NCI-H510A (cell line): Measurements from ENCODE around the gene BCR.

Experiments used
- DNase-seq: peaks from one replicate; lab custom pipeline; 2025; lab: John Stamatoyannopoulos, UW

Gene BCR

DNA sequence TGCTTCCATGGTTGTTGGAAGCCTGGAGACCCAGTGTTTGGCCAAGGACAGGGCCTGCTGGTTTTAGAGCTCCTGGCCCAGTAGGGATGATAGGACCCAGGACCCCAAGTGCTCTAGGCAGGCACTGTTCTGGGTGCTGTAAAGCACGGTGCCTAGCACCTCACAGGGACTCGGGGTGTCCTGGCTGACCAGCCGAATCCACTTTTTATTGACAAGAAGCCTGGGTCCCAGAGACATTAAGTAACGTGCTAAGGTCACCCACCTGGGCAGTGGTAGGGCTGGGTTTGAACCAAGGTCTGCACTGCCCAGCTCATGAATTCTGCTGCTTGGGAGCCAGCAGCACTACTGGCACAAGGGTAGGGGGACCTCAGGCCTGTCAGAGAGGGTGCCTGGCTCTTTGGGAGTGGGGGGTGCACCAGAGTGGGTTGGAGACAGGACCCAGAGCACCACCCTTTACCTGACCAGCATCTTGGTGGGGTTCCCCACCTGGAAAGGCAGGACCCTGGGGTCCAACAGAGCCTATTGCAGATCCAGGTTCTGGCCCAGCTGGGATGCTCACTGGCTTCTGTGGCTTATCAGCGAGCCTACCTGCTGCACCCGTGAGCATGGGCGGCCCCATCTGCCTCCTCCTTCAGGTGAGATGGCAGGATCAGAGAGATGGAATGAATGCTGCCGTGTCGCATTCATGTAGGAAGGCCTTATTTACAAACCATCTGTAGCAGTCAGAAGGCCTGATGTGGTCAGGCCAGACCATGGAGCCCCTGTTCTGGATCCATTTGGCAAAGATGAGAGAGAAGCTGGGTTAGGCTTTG is 52.0 kb downstream of the BCR start:
- no peak for DNase-seq

DNA sequence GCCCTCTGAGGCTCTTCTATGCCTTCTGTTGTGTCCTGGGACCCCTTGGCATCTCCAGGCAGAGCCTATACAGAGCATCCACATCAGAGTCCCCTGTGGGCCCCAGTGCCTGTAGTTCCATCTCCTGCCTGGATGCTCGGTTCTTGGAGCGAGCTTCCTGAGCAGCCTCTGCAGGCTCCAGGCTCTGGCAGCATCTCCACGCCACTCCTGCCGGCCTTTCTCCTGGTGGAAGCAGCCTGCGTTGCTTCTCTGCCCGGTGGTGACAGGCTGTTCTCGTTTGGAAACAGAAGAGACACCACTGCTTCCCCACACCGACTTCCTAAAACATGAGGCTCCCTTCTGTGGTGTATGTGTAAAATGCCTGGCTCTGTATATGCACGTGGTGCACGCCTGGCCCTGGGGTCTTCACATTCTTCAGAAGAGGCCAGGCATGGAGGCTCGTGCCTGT is 52.8 kb downstream of the BCR start:
- no peak for DNase-seq

DNA sequence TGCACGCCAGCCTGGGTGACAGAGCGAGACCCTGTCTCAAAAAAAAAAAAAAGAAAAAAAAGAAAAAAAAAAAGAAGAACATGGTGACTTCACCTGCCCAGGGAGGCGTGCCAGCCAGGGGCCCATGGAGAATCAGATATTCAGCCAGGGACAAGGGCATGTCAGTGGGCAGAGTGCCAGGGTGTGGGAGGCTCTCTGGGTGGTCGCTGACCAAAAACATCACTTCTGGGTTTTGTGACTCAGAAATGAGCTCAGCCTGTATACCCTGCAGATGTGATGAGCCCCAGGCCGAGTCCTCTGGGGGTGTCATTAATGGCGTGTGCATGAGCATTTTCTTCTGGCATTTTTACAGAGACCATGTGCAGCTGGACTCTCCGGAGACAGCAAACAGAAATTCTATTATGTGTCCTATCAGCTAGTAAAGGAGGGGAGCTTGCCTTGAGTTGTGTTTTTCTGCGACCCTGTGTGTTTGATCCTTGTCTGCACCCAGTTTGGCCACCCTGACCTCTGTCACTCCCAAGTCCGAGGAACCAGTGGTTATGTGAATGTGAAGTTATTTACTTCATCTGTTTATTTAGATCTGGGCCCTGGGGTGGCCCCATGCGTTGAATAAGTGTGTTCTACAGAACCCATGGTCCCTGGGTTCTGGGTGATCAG is 53.6 kb downstream of the BCR start:
- DNase-seq = no peak

DNA sequence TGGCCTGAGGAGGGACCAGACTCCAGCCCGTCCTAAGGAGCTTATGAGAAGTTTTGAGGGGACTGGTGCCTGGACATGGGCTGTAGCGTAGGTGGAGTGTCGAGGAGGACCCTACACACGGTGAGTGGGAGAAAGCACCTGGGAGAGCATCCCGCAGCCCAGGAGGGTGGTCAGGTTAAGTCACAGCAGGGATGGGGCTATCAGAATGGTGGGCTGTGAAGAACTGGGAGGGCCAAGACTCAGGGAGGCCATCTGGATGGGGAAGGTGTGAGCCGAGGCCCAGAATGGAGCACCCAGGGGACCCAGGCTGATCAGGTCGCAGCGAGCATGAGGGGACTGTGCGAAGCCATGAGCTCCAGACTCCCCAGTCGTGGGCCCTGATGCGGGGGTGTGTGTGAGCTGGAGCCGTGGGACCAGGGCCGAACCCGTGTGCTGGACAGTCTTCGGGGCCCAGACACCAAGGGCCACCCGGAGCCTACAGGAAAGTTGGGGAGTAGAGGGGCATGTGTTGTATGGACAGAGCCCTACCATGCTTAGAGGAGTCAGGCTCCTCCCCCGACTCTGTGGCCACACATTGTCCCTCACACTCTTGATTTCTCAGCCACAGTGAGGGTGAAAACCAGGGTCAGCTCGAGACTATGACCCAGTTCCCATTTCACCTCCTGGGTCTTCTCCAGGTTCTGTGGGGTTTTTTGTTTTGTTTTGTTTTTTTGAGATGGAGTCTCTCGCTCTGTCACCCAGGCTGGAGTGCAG is 54.3 kb downstream of the BCR start:
- DNase-seq = no peak

DNA sequence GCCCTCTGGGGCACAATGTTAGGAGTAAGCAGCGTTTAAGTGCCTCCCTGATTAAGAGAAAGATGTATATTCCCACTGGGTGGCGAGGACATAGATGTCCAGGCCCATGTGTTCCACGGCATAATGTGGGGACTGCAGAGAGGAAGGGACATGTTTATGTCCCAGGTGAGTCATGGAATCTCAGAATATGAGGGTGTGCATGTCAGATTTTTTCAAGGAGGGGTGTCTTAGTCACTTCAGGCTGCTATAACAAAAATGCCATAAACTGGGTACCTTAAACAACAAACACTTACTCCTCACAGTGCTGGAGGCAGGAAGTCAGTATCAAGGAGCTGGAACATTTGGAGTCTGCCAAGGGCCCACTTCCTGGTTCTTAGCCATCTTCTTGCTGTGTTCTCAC is 55.1 kb downstream of the BCR start:
- no peak for DNase-seq

DNA sequence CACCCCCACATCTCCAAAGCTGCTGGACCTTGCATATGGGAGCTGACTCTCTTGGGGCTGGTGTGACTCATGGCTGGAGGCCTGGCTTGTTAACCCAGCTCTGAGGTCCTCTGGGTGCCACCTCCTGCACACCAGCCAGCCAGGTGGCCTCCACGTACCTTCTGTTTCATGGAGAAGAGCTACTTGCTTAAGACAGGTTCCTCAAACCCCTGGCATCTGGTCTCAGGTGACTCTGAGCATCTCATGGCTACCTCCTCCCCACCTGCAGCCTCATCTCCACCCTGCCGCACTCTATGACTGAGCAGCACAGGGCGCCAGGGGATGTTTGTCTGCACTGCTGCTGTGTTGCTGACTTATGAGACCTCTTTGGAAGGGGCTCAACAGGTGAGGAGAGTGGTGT is 55.7 kb downstream of the BCR start:
- DNase-seq = no peak

DNA sequence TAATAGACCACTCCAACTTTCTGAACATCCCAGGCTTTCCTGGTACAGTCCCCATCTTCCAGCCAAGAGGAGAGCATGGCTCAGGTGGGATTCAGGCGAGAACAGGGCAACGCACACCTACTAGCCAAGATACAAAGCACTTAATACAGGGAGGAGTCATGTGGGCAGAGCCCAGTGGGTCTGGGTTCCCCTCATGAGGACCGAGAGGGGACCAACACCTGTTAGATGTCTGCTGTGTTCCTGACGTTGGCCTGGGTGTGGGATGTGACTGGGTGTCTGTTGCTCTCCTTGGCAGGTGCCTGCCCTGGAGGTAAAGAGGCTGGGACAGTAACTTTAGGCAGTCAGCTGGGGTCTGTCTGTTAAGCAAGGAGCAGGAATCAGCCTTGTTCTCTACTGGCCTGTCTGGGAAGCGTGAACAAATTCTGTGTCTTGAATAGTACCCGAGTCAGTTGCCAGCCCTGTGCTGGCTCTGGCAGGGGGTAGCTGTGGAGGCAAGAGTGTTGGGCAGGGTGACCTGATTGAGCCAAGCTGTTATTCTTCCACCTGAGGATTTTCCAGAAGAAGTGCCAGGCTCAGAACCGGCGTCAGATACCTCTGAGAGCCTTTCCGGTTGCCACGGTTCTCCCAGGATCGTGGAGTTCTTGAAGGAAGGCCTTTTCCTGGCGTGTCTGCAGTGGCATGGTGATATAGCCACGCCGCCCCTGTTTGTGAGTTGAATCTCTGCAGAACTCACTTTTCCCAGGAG is 56.3 kb downstream of the BCR start:
- no peak for DNase-seq

DNA sequence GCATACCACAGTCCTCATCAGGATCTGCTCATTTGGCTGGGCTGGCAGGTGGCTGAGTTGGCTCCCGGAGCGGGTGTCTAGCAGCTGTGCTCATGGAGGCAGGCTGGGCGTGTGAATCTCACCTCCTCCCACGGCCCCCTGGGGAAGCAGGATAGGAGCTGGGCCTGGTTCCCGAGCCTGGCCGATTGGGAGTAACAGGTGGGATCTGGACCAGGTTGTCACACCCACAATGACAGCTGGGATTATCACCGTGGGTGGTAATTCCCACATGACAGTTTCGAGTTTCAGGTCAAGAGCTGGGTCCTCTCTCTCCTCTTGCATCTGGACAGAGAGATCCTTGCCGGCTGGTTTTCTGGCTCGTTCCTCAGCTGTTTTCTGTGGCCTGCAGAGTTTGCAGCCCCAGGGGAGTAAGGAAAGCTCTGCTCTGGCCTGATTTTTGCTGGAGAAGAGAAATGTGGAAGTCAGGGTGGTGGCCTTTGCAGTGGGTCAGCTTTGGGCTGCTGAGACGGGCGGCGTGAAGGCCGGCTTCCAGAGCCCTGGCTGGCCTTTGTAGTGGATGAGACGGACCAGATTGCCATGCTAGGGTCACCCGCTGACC is 57.0 kb downstream of the BCR start:
- DNase-seq = peak; percentile 71

DNA sequence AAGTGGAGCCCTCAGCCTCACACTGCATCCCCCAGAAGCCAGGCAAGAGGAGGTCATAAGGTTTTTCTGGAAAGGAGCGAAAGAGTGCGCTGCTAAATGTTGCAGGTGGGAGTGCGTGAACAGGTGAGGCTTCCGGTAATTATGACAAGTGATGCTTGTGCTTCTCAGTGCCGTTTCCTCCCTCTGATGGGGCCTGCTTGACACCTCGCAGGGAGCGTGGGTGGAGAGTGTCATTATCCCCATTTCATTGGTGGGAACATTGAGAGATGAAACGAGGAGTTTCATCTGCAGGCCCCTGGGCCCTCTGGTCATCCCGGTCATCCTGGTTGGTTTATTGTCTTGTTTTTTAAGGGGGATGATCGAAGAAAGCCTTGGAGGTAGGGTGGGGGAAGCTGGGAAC is 57.5 kb downstream of the BCR start:
- no peak for DNase-seq

DNA sequence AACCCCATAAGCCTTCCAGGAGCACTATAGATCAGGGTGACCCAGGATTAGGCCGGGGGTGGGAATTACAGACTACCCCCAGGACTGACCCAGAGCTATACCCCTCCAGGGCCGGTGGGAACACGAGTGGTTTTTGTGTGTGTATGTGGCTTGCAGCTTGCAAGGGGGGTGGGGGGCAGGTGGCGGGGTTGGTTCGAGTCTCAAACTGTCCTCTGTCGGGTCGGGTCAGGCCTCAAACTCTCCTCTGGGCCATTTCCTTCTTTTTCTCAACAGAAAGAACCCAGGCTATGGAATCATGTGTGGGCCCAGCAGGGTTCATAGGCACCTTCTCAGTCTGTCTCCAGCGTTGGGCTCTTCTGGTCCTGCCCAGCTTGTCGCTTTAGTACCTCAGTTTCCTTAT is 58.4 kb downstream of the BCR start:
- no peak for DNase-seq

DNA sequence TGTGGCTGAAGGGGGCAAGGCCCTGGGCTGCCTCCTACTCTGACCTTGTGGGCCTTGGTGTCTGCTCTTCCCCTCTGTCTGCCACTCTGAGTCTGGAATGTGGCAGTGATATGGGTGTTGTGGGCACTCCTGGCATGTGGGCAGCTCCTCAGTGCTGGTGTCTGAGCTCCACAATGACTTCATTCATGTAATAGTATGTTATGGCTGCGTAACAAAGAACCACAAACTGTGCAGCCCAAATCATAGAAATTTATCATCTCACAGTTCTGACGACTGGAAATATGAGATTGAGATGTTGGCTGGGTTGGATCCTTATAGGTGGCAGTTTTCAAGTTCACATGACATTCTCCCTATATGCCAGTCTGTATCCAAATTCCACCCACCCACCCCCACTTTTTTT is 59.1 kb downstream of the BCR start:
- DNase-seq = no peak

DNA sequence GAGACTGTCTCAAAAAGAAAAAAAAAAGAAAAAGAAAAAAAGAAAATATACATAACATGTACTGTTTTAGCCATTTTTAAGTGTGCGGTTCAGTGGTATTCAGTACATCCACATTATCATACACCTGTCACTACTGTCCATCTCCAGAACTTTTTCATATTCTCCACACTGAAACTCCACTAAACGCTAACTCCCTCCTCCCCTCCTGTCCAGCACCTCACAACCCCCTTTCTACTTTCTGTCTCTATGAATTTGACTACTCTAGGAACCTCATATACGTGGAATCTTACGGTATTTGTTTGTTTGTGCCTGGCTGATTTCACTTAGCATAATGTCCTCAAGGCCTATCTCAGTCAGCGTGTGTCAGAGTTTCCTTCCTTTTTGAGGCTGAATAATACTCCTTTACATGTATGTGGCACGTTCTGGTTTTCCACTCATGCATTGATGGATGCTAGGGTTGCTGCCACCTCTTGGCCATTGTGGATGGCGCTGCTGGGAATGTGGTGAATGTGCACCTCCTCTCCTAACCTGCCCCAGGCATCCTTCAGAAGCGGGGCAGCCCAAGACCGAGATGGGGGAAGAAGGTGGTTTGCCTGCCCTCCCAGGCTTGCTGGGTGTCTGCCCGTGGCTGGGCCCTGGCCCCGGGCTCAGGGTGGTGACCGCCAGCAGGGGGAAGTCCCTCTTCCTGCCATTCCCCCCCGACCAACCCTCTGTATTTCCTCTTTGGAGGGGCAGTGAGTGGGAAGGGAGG is 60.5 kb downstream of the BCR start:
- no peak for DNase-seq

DNA sequence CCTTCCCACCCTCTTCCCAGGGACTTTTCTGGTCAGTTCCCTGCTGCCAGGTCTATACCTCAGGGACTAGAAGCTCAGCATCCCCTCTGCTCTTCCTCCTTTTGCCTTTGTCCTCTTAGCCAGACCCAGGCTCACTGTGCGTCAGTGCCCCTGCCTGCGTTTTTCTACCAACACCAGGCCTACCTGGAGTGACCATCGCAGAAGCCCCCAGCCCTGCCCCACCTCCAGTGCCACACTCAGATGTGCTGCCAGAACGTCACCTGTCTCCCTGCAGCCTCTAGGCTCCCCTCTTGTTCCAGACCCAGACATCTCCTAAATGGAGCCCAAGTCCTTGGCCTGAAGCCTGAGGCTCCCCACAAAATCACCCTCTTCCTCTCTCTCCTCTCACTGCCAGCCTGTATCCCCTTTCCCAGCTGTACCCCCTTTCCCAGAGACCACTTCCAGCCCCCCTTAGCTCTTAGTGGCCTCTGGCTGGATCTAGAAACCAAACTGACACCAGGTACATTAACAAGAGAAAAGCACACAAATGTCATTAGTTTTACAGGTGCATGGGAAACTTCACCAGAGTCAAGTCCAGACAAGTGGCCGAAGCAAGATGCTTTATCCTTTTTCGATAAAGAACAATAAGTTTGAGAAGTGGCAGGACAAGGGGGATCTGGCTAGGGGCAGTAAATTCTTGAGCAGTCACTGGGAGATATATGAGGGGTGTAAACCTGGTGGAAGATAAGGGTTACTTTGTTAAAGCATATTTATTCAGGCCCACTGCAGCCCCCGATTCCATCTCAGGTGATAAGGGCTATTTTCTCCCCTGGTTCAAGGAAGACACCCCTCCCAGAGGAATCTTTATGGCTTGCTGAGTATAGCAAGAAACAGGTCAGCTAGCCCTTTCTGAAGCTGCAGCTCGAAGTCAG is 61.5 kb downstream of the BCR start:
- DNase-seq = no peak

DNA sequence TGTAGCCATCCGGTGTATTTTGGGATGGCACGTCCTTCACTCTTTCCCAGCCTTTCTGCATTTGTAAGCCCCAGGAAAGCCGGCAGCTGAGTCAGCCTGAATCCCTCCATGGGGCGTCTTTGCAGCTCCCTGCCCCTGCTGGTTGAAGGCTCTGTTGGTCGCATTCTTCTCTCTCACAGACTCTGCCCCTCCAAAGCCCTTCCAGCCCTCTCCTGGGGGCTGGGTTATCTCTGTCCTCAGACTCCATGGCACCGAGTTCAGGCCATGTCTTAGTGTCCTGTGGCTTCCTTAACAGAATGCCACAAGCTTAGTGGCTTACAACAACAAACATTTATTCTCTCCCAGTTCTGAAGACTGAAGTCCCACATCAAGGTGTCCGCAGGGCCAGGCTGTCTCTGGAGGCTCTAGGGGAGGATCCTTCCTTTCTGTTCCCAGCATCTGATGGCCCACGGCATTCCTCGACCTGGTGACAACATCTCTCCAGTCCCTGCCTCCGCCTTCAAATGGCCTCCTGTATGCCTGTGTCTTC is 62.2 kb downstream of the BCR start:
- no peak for DNase-seq

DNA sequence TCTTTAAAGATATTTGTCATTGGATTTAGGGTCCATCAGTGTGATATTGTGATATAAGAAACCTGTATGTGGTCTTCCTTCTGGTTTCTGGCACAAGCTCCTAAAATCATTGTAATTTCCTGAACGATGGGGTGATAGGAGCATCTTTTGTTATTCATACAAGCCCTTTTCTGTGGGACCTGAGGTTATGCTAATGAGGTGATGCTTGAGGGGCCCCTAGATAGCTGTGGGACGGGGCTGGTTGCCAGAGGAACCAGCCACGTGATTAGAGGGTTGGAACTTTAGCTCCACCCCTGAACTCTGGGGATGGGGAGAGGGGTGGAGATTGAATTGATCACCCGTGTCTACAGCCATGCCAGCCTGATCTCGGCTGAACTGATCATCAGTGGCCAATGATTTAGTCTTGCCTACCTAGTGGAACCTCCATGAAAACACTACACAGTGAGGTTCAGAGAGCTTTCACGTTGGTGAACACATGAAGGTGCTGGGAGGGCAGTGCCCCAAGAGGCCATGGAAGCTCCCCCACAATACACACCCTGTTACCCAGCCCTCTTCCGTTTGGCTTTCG is 62.8 kb downstream of the BCR start:
- no peak for DNase-seq

DNA sequence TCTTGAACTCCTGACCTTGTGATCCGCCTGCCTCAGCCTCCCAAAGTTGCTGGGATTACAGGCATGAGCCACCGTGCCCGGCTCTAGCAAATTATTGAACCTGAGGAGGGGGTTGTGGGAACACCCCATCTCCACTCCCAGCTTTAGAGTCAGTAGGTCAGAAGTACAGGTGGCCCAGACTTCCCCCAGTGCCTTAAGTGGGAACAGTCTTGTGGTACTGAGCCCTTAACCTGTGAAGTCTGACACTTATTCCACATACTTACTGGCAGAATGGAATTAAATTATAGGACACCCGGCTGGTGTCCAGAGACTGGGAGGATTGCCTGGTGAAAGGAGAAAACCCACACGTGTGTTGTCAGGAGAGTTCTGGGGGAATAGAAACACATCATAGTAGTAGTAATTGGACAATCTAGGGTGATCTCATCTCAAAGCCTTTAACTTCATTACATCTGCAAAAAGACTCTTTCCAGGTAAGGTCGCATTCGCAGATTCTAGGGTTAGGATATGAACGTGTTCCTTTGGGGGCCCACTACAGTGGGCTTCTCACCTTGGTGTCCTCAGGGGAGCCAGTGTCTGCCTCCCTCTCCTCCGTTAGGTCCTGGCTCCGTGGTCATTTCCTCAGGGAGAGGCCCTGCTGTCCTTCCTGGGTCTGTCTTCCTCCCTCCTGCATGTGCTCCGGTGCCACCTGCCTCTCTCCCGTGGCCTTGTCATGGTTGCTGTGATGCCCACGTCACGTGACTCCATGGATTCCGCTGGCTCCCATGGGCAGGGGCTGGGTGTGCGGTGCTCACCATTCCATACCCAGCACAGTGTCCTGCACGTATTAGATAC is 63.8 kb downstream of the BCR start:
- no peak for DNase-seq

DNA sequence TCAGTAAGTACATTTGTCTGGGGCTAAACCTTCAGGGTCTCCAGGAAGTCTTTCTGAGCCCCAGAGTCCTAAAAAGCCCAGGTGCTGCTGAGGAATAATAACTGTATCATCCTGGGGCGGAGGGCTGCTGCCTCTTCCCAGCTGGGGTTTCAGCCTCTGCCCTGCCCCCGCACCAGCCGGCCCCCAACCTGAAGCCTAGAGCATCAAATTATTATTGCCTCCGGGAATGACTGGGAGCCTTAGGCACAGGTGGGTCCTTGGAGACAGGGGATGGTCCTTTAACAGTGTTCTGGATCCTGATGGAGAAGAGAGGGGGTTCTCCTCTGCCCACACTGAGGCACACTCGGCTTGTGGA is 64.4 kb downstream of the BCR start:
- no peak for DNase-seq

DNA sequence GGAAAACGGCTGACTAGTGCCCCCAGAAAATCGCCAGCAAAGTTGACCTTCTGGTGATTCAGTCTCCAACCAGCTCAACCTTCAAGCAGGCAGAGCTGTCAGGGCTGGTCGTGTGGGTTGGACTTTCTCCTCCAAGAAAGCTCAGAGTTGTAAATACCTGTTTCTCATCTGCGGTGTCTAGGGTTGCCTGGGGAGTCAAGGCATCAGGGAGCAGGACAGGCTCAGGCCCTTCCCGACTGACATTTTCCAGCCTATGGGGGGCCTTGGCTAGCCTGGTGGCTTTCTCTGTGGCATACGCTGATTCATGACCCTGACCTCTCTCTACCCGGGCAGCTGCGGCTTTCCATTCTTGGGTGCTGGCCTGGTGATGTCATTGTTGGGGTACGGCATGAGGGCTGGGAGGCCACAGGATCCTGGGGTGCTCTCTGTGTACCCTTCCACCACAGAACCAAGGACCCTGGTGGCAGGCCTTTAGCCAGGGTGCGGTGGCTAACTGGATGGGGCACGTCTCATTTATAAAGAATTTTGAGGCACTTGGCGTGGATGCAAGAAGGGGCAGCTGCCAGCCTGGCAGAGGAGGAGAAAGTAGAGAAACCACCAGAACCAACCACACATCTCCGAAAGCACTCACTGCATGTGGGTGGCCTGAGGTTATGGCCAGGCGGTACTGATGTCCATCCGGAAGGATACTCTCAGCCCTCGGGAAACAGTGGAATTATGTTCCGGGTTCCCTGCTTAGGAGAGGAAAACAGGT is 64.9 kb downstream of the BCR start:
- DNase-seq = no peak
